Activated T-cell treated with anti-CD3 and anti-CD28 coated beads, Interleukin-2, amount 50 U/mL, for 4 hours (primary cell): ENCODE results near the gene FCRLB. TPM values are rescaled to one million over a fixed set of nuclear protein-coding genes. Genes with fewer than 3 reads are reported as not detected.
"Not testable (repeated sequence)": the region's sequence is repeated elsewhere in the genome, so short reads cannot be mapped to it uniquely, and the experiment has no call there.

Experiments
- ATAC-seq, 2 donors: fragments of 200-7000 bp; cut with Tn5 transposase; one replicate each; pipeline ENCODE4 v1.10.0; 2021
- DNase-seq: peaks from one replicate; pipeline ENCODE4 v3.0.0-alpha.2; 2020
- H3K27me3 Mint-ChIP-seq: one replicate; pipeline ENCODE4 v1.8.0; 2021; ENCODE audit warnings: low read depth, mixed read lengths
- H3K36me3 Mint-ChIP-seq: one replicate; pipeline ENCODE4 v1.8.0; 2022; ENCODE audit warnings: mixed read lengths; ENCODE audit not compliant: insufficient read depth
- H3K4me1 Mint-ChIP-seq: one replicate; pipeline ENCODE4 v1.8.0; 2021; ENCODE audit warnings: low read depth, mixed read lengths
- H3K4me3 Mint-ChIP-seq: one replicate; pipeline ENCODE4 v1.8.0; 2021; ENCODE audit warnings: mild to moderate bottlenecking, moderate library complexity, mixed read lengths
- H3K9me3 Mint-ChIP-seq: one replicate; pipeline ENCODE4 v1.8.0; 2021; ENCODE audit warnings: mixed read lengths
- total RNA-seq, 3 donors: library from RNA; stranded (reverse); gene quantifications; one replicate each; pipeline ENCODE4 v1.2.1, GENCODE V29; 2021

The FCRLB gene, protein sequence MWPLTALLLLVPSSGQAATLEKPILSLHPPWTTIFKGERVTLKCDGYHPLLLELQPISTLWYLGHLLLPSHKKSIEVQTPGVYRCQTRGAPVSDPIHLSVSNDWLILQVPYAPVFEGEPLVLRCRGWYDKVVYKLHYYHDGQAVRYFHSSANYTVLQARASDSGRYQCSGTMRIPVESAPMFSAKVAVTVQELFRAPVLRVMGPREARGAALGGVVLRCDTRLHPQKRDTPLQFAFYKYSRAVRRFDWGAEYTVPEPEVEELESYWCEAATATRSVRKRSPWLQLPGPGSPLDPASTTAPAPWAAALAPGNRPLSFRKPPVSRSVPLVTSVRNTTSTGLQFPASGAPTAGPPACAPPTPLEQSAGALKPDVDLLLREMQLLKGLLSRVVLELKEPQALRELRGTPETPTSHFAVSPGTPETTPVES
- total RNA-seq = under 1 TPM in 2 of 3 donors, not detected in 1; 0.14 to 0.18 TPM

- no peaks in the 10 kb centered on the region for H3K9me3 Mint-ChIP-seq
- H3K4me1 Mint-ChIP-seq = peaks cover 26% of the 10 kb centered on the region
- ATAC-seq (no peak), DNase-seq (no peak)
- H3K36me3 Mint-ChIP-seq = no peaks in the 10 kb centered on the region
- peaks cover 10% of the 10 kb centered on the region for H3K27me3 Mint-ChIP-seq
- no peak within 1 kb of the TSS for H3K4me3 Mint-ChIP-seq
These were observed at the start of gene FCRLB for GRCh38 chr1:161720956-161721737. FCRLB (plus strand) TSS chr1:161721544; CDS start chr1:161722673, 1,129 bp downstream.

DNA sequence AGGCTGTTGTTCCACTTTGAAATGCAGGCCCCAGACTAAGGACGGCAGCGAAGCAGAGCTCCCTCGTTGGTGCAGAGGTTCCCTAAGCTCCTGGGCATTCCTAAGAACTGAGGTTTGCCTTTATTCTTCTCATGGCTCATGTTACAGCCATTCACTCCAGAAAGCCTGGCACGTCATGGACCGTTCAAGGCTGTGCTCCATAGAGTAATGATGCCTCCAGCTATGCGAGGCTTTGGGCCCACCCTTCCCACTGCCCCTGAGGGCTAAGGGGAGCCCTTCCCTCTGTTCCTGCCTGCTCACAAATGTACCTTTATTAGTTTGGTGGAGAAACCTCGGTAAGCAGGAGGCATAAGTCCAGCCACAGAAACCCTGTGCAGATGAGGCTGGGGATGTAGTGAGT lies 47.9 kb upstream of the FCRLB start:
- not testable (repeated sequence) for H3K4me3 Mint-ChIP-seq, H3K27me3 Mint-ChIP-seq, H3K4me1 Mint-ChIP-seq, H3K36me3 Mint-ChIP-seq, H3K9me3 Mint-ChIP-seq, DNase-seq, ATAC-seq

DNA sequence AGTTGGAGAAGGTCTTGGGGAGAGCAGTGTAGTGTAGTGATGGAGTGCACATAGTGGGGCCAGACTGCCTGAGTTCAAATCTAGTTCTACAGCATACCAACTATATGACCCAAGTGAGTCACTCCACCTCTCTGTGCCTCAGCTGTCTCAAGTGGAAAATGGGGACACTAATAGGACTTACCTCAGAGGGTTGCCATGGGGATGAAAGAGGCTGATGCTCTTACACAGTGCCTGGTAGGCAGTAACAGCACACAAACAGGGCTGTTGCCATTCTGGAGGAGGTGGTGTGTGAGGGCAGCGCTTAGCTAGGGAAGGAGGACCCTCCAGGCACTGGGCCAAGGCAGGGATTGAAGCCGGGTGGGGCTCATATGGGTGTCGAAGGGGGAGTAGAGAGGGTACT lies 46.9 kb upstream of the FCRLB start:
- H3K4me1 Mint-ChIP-seq, DNase-seq, H3K4me3 Mint-ChIP-seq, H3K36me3 Mint-ChIP-seq, ATAC-seq, H3K27me3 Mint-ChIP-seq, H3K9me3 Mint-ChIP-seq: not testable (repeated sequence)

DNA sequence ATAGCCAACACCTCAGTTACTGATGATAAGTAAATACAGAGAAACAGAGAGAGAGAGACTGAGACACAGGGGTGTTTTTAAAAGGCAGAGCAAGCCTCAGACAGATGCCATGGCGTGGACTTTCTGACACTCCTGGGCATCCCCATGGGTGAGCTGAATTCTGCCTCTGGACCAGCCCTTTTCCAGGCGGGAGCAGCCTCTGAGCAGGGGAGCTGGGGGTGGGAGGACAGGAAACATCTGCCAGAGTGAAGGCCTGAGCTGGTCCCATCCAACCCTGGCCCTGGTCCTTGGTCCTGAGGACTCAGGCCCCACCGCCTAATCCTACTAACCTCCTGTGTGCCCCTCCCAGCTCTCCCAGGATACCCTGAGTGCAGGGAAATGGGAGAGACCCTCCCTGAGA lies 46.4 kb upstream of the FCRLB start:
- not testable (repeated sequence) for H3K4me3 Mint-ChIP-seq, DNase-seq, H3K4me1 Mint-ChIP-seq, H3K27me3 Mint-ChIP-seq, H3K36me3 Mint-ChIP-seq, H3K9me3 Mint-ChIP-seq, ATAC-seq

DNA sequence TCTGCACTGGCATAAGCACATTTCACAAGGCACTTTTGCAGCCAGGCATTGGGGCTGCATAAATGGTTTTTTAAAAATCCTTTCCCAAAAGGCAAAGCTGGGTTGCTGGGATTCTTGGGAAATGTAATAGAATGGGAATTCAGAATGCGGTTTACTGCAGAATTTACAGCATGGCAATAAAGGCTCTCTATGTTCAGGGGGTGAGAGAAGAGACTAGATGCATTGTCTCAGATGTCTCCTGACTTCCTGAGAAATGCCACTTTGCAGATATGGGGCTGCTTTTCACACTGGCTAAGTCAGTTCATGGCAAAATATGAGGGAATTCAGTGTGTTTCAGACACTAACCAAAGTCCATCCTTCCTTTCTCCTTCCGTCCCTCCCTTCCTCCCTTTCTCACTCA lies 44.9 kb upstream of the FCRLB start:
- peaks cover 2% of the 10 kb centered on the region for H3K27me3 Mint-ChIP-seq
- H3K4me1 Mint-ChIP-seq = no peaks in the 10 kb centered on the region
- no peaks in the 10 kb centered on the region for H3K36me3 Mint-ChIP-seq
- ATAC-seq = no peak
- H3K4me3 Mint-ChIP-seq = no peak overlapping the region
- no peak for DNase-seq
- no peaks in the 10 kb centered on the region for H3K9me3 Mint-ChIP-seq

- Mint-ChIP-seq H3K4me3 (no peak overlapping the region), H3K36me3 (no peaks in the 10 kb centered on the region), H3K9me3 (no peaks in the 10 kb centered on the region), H3K27me3 (peaks cover 2% of the 10 kb centered on the region), H3K4me1 (no peaks in the 10 kb centered on the region)
- ATAC-seq (no peak), DNase-seq (no peak)
These were observed 44.2 kb upstream of the FCRLB start for GRCh38 chr1:161676958-161677689.

- H3K27me3 Mint-ChIP-seq = peaks cover 2% of the 10 kb centered on the region
- H3K36me3 Mint-ChIP-seq = no peaks in the 10 kb centered on the region
- H3K4me3 Mint-ChIP-seq = no peak overlapping the region
- H3K4me1 Mint-ChIP-seq = no peaks in the 10 kb centered on the region
- H3K9me3 Mint-ChIP-seq = no peaks in the 10 kb centered on the region
- ATAC-seq (no peak), DNase-seq (no peak)
These were observed 42.8 kb upstream of the FCRLB start for GRCh38 chr1:161678500-161678899.

- H3K27me3 Mint-ChIP-seq = peaks cover 12% of the 10 kb centered on the region
- no peak overlapping the region for H3K4me3 Mint-ChIP-seq
These were observed 39.5 kb upstream of the FCRLB start for GRCh38 chr1:161681879-161682278.

GRCh38 chr1:161688946-161689345 lies 32.4 kb upstream of the FCRLB start:
- ATAC-seq (no peak), DNase-seq (no peak)
- no peaks in the 10 kb centered on the region for H3K9me3 Mint-ChIP-seq
- H3K27me3 Mint-ChIP-seq = peaks cover 31% of the 10 kb centered on the region
- no peaks in the 10 kb centered on the region for H3K4me1 Mint-ChIP-seq
- H3K4me3 Mint-ChIP-seq = no peak overlapping the region
- no peaks in the 10 kb centered on the region for H3K36me3 Mint-ChIP-seq

More at GRCh38 chr1:161681879-161682278, 39.5 kb upstream of the FCRLB start:
- ATAC-seq (no peak), DNase-seq (no peak)
- Mint-ChIP-seq H3K36me3 (no peaks in the 10 kb centered on the region), H3K4me1 (no peaks in the 10 kb centered on the region), H3K9me3 (no peaks in the 10 kb centered on the region)

- no peak for DNase-seq
- ATAC-seq = no peak
- Mint-ChIP-seq H3K9me3 (peaks cover 6% of the 10 kb centered on the region), H3K4me1 (no peaks in the 10 kb centered on the region), H3K4me3 (no peak overlapping the region), H3K27me3 (peaks cover 46% of the 10 kb centered on the region), H3K36me3 (peaks cover 2% of the 10 kb centered on the region)
These were observed 29.5 kb upstream of the FCRLB start for GRCh38 chr1:161691846-161692245.

GRCh38 chr1:161693020-161693712 lies 28.2 kb upstream of the FCRLB start:
- not testable (repeated sequence) for DNase-seq, H3K4me3 Mint-ChIP-seq, H3K36me3 Mint-ChIP-seq, H3K4me1 Mint-ChIP-seq, H3K9me3 Mint-ChIP-seq, ATAC-seq
- peaks cover 44% of the 10 kb centered on the region for H3K27me3 Mint-ChIP-seq

DNA sequence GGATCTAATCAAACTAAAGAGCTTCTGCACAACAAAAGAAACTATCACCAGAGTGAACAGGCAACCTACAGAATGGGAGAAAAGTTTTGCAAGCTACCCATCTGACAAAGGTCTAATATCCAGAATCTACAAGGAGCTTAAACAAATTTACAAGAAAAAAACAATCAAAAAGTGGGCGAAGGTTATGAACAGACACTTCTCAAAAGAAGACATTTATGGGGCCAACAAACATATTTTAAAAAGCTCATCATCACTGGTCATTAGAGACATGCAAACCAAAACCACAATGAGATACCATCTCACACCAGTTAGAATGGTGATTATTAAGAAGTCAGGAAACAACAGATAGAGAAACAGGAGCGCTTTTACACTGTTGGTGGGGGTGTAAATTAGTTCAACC lies 23.0 kb upstream of the FCRLB start:
- peaks cover 27% of the 10 kb centered on the region for H3K27me3 Mint-ChIP-seq
- H3K9me3 Mint-ChIP-seq, ATAC-seq, H3K4me1 Mint-ChIP-seq, H3K4me3 Mint-ChIP-seq, H3K36me3 Mint-ChIP-seq, DNase-seq: not testable (repeated sequence)

DNA sequence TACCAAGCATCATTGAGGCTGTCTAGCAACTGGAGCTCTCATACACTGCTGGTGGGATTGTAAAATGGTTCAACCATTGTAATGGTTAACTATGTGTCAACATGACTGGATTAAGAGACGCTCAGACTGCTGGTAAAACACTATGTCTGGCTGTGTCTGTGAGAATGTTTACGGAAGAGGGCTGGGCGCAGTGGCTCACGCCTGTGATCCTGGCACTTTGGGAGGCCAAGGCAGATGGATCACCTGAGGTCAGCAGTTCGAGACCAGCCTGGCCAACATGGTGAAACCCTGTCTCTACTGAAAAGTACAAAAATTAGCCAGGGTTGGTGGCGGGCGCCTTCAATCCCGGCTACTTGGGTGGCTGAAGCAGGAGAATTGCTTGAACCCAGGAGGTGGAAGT lies 19.1 kb upstream of the FCRLB start:
- H3K4me3 Mint-ChIP-seq = no peak overlapping the region
- H3K9me3 Mint-ChIP-seq = no peaks in the 10 kb centered on the region
- peaks cover 2% of the 10 kb centered on the region for H3K27me3 Mint-ChIP-seq
- H3K4me1 Mint-ChIP-seq = peaks cover 2% of the 10 kb centered on the region
- DNase-seq (no peak), ATAC-seq (no peak)
- no peaks in the 10 kb centered on the region for H3K36me3 Mint-ChIP-seq

- ATAC-seq (no peak), DNase-seq (no peak)
- no peaks in the 10 kb centered on the region for H3K27me3 Mint-ChIP-seq
- H3K4me1 Mint-ChIP-seq = peaks cover 5% of the 10 kb centered on the region
- H3K9me3 Mint-ChIP-seq = no peaks in the 10 kb centered on the region
- no peak overlapping the region for H3K4me3 Mint-ChIP-seq
- H3K36me3 Mint-ChIP-seq = no peaks in the 10 kb centered on the region
These were observed 15.8 kb upstream of the FCRLB start for GRCh38 chr1:161705537-161705936.
